ENCODE data around the gene MS4A6E.

- TF ChIP-seq CTCF (conservative IDR thresholded peaks at IDR 0.05; ENCODE audit: low read depth in 2 of 2) (no peak), EZH2 (IDR thresholded peaks at IDR 0.05; ENCODE audit: low read depth, unreplicated experiment) (no peak), ZNF114 (CRISPR knock-in tag; IDR thresholded peaks at IDR 0.05) (no peak), JUNB (IDR thresholded peaks at IDR 0.05; ENCODE audit: unreplicated experiment) (no peak), CREB1 (CRISPR knock-in tag; IDR thresholded peaks at IDR 0.05; ENCODE audit: low read depth) (no peak), ETS1 (IDR thresholded peaks at IDR 0.05) (no peak), POLR2AphosphoS5 (IDR thresholded peaks at IDR 0.05; ENCODE audit: low read depth) (no peak), EZH2phosphoT487 (IDR thresholded peaks at IDR 0.05; ENCODE audit: unreplicated experiment) (no peak), NANOG (IDR thresholded peaks at IDR 0.05; ENCODE audit: borderline replicate concordance) (no peak), STAT1 (IDR thresholded peaks at IDR 0.05; ENCODE audit: unreplicated experiment) (no peak), ZNF331 (CRISPR knock-in tag; IDR thresholded peaks at IDR 0.05; ENCODE audit: low read depth) (no peak)
- TF ChIP-seq, protein P1, sequence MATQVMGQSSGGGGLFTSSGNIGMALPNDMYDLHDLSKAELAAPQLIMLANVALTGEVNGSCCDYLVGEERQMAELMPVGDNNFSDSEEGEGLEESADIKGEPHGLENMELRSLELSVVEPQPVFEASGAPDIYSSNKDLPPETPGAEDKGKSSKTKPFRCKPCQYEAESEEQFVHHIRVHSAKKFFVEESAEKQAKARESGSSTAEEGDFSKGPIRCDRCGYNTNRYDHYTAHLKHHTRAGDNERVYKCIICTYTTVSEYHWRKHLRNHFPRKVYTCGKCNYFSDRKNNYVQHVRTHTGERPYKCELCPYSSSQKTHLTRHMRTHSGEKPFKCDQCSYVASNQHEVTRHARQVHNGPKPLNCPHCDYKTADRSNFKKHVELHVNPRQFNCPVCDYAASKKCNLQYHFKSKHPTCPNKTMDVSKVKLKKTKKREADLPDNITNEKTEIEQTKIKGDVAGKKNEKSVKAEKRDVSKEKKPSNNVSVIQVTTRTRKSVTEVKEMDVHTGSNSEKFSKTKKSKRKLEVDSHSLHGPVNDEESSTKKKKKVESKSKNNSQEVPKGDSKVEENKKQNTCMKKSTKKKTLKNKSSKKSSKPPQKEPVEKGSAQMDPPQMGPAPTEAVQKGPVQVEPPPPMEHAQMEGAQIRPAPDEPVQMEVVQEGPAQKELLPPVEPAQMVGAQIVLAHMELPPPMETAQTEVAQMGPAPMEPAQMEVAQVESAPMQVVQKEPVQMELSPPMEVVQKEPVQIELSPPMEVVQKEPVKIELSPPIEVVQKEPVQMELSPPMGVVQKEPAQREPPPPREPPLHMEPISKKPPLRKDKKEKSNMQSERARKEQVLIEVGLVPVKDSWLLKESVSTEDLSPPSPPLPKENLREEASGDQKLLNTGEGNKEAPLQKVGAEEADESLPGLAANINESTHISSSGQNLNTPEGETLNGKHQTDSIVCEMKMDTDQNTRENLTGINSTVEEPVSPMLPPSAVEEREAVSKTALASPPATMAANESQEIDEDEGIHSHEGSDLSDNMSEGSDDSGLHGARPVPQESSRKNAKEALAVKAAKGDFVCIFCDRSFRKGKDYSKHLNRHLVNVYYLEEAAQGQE (IDR thresholded peaks at IDR 0.05; ENCODE audit: unreplicated experiment), result no peak
- TF ChIP-seq, protein P2, sequence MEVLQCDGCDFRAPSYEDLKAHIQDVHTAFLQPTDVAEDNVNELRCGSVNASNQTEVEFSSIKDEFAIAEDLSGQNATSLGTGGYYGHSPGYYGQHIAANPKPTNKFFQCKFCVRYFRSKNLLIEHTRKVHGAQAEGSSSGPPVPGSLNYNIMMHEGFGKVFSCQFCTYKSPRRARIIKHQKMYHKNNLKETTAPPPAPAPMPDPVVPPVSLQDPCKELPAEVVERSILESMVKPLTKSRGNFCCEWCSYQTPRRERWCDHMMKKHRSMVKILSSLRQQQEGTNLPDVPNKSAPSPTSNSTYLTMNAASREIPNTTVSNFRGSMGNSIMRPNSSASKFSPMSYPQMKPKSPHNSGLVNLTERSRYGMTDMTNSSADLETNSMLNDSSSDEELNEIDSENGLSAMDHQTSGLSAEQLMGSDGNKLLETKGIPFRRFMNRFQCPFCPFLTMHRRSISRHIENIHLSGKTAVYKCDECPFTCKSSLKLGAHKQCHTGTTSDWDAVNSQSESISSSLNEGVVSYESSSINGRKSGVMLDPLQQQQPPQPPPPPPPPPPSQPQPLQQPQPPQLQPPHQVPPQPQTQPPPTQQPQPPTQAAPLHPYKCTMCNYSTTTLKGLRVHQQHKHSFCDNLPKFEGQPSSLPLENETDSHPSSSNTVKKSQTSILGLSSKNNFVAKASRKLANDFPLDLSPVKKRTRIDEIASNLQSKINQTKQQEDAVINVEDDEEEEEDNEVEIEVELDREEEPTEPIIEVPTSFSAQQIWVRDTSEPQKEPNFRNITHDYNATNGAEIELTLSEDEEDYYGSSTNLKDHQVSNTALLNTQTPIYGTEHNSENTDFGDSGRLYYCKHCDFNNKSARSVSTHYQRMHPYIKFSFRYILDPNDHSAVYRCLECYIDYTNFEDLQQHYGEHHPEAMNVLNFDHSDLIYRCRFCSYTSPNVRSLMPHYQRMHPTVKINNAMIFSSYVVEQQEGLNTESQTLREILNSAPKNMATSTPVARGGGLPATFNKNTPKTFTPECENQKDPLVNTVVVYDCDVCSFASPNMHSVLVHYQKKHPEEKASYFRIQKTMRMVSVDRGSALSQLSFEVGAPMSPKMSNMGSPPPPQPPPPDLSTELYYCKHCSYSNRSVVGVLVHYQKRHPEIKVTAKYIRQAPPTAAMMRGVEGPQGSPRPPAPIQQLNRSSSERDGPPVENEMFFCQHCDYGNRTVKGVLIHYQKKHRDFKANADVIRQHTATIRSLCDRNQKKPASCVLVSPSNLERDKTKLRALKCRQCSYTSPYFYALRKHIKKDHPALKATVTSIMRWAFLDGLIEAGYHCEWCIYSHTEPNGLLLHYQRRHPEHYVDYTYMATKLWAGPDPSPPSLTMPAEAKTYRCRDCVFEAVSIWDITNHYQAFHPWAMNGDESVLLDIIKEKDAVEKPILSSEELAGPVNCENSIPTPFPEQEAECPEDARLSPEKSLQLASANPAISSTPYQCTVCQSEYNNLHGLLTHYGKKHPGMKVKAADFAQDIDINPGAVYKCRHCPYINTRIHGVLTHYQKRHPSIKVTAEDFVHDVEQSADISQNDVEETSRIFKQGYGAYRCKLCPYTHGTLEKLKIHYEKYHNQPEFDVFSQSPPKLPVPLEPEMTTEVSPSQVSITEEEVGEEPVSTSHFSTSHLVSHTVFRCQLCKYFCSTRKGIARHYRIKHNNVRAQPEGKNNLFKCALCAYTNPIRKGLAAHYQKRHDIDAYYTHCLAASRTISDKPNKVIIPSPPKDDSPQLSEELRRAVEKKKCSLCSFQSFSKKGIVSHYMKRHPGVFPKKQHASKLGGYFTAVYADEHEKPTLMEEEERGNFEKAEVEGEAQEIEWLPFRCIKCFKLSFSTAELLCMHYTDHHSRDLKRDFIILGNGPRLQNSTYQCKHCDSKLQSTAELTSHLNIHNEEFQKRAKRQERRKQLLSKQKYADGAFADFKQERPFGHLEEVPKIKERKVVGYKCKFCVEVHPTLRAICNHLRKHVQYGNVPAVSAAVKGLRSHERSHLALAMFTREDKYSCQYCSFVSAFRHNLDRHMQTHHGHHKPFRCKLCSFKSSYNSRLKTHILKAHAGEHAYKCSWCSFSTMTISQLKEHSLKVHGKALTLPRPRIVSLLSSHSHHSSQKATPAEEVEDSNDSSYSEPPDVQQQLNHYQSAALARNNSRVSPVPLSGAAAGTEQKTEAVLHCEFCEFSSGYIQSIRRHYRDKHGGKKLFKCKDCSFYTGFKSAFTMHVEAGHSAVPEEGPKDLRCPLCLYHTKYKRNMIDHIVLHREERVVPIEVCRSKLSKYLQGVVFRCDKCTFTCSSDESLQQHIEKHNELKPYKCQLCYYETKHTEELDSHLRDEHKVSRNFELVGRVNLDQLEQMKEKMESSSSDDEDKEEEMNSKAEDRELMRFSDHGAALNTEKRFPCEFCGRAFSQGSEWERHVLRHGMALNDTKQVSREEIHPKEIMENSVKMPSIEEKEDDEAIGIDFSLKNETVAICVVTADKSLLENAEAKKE (CRISPR knock-in tag; IDR thresholded peaks at IDR 0.05), result no peak
These were observed 30.7 kb downstream of the MS4A6E start for GRCh38 chr11:60357771-60358170.

Measured in GM23338 (cell line).